Right kidney (tissue), 1 donor: Measurements from ENCODE around the gene C21orf58.

ENCODE experiments used
- DNase-seq: peaks from one replicate; pipeline ENCODE4 v3.0.0-alpha.2; 2016

C21orf58 gene

DNA sequence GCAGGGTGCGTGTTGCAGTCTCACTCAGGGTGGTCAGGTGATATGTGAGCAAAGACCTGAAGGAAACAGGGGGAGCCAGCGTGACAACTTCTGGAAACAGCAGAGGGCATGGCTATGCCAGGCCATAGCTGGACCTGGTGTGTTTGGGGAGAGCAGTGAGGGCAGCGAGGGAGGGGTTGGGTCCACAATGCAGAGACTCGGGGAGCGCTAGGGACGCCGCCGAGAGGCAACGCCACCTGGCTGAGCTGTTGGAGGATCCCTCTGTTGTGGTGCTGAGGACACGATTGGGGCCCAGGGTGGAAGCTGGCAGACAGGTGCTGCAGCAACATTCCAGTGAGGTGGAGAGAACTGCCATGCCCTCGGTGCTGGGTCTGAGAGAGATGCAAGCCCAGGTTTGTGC is 68.5 kb downstream of the C21orf58 start:
- no peak for DNase-seq

DNA sequence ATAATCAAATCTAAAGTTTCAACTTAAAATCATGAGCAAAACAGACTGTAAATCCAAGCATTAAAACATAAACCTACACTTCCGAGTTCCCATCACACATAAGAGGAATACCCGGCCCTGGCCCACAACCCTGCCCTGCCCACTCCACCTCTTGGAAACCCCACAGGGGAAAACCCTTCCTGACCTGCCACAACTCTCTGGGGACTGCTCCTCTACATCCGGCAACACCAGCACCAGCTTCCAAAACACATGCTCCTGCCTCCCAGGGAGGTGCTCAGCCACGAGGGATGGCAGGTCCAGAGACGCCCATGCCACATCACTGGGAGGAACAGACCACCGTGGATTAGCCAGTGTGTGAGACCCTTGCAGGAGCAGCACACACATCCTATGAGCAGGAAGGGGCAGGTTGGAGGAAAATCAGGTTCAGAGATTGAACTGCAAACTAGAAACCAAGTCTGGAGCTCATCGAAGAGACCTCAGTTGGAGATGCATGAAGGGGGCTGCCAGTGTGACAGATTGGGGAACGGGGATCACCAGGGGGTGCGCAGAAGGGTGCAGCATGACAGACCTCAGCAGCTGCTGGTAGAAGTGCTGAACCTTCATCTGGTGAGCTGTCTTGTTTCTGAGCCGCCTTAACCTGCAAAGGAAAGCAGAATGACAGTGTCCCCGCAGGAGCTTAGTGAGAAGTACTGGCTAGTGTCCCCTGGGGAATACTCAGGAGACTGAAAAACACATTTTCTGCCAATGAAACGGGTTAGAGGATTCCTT is 69.3 kb downstream of the C21orf58 start:
- no peak for DNase-seq

DNA sequence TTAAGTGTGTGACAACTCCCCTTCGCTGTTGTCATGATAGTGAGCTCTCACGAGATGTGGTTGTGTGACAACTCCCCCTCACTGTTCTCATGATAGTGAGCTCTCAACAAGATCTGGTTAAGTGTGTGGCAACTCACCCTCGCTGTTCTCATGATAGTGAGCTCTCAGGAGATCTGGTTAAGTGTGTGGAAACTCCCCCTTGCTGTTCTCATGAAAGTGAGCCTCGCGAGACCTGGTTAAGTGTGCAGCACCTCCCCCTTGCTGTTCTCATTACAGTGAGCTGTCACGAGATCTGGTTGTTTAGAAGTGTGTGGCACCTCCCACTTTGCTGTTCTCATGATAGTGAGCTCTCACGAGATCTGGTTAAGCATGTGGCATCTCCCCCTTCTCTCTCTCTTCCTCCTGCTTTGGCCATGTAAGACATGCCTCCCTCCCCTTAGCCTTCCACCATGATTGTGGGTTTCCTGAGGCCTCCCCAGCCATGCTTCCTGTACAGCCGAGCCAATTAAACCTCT is 70.0 kb downstream of the C21orf58 start:
- no peak for DNase-seq

DNA sequence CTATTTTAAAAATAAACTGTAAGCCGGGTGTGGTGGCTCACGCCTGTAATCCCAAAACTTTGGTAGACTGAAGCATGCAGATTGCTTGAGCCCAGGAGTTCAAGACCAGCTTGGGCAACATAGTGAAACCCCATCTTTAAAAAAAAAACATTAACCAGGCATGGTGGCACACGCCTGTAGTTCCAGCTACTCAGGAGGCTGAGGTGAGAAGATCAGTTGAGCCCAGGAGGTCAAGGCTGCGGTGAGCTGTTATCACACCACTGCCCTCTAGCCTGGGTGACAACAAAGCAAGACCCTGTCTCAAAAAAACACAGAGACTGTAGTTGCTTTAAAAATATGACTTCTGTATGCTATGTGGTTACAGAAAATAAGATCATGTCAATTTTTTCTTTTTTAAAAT is 70.8 kb downstream of the C21orf58 start:
- no peak for DNase-seq
